GDM1 (cell line): ENCODE measurements around the gene RGS6.
A peak's percentile ranks its signal among the peaks of the same experiment; 100 is the strongest.

Experiments
- DNase-seq: peaks from one replicate; lab custom pipeline; 2025; lab: John Stamatoyannopoulos, UW

RGS6 gene

DNA sequence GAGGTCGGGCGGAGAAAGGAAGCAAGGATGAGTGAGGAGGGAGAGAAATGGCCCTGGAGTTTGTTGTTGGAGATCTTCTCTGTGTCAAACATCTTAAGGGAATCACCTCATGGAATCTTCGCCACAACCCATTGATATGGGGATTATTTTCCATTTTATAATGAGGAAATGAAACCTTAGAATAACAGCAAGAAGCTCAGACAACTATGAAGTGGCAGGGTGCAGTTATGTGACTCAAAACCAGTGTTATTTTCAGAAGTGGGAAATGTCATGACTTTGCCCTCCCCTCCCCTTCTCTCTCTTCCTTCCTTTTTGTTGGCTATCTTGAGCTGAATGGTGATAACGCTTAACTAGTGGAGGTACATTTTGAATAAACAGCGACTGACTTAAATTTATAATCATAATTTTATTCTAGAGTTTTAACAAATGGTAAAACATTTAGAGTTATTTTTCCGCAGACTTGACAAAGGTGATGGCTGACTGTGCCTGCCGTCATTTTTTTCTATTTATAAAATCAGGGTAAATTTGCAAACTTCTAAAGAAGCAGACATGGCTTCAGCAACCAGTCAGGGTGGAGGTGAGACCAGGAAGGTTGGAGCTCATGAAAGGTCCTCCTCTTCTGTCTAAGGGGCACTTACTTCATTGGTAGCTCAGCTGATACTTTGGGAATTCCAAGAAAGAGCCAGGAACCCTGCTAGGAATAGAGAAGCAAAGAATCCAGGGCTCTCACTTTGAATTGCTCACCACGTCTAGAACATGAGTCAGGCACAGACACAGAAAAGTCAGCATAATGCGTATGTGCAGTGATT, 232.4 kb downstream of the RGS6 start:
- peak; percentile 37 for DNase-seq

DNA sequence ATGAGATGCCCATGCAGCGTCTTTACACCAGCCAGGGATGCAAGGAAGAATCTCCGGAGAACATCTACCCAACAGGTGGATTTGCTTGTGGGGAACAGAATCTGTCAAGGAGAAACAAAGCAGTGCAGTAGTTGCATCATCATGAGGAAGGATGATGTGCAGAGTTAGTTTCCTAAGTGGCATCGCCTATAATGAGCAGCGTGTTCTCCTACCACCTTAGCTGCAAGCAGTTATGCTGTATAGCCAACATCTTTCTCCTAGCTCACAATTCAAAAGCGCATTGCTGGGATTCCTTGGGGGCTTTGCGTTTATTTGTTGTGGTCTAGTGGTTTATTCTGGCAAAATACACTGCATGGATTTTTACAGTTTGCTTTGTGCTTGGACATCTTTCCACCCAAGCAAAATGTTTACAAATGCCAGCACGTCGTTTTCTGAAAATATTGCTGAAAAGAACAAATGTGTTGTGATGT, 233.0 kb downstream of the RGS6 start:
- no peak for DNase-seq

- no peak for DNase-seq
Observed at GRCh38 chr14:72169521-72169920, 237.3 kb downstream of the RGS6 start.

DNA sequence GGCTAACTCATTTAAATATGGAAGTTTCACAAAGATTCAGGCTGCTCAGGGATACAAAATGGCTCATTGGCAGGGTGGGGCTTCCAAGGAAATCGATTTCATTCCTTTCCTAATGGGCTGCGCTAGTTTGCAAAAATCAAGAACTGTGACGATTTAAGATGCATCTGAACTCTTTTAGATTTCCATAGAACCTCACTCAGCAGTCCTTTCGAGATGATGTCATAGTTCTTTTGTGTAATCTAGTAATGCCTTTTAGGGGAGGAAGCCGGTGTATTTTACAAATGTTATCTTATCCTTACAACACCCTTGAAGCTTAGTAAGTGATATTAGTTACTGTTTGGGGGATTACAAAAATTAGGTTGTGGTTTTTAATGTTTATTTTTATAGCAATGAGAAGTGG, 239.8 kb downstream of the RGS6 start:
- DNase-seq = no peak

- no peak for DNase-seq
Observed at GRCh38 chr14:72172597-72172996, 240.4 kb downstream of the RGS6 start.

GRCh38 chr14:72173038-72173720, 240.9 kb downstream of the RGS6 start:
- no peak for DNase-seq

GRCh38 chr14:72177251-72177650, 245.0 kb downstream of the RGS6 start:
- DNase-seq = no peak

DNA sequence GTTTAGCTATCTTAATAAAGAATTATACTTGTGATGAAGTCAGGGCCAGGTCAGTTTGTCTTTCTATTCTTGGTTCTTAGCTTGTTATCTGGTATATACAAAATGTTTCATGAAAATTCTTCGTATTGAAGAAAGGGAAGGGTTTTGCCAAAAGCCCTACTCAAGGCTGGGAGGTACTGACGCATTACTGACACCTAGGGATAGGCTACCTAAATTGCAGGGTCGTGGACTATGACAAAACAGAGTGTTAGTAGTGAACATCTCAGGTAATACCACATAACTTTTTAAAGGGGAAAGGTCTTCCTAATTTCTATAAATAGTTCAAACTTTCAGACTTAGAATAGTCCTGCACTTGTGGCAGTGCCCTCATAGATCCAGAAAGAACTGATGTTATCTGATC, 246.3 kb downstream of the RGS6 start:
- no peak for DNase-seq

DNA sequence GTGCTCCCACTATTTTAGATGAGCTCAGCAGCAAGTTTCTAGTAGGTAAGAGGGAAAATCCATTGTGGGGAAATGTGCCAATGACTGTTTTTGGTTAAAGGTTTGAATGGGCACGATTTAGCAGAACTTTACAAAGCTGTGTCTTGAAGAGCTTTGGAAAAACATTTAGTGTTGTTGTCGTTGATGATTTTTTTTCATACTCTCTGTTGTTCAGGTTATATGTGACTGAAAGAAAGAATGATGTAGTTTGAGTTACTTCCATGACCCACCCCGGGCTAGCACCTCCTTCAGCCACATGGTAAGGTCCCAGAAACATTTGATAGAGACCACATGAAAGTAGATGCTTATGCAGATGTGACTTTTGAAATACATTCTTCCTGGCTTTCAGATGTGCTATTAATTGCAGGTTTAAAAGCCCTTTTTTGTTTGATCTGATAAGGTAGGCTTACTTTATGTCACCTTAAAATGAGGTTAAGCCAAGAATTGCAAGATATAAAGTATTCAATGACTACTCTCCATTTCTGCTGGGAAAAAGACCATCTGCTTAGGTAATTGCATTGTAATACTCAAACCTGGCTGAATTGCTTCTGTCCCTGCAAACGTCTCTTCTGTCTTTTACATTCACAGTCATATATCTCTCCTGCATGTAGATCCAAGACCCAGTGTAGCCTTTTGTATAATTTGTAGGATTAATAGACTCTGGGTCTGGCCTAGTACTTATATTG, 250.6 kb downstream of the RGS6 start:
- DNase-seq = no peak

DNA sequence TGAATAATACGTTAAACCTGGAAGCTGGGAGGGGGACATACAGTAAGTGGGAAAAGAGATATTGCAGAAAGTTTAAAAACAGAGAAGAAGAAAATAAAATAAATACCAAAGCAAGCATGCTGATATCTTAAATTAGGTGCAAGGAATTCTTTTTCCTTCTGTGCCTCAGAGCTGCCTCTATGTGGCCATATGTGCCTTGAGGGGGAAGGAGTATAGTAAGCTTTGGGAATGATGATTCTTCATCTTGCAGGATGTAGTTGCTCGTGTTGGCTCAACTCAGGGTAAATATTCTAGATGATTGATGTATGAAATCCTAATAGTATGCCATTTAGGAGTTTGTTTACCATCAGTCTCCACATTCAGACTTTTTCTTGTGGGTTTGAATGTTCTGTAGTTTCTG, 251.4 kb downstream of the RGS6 start:
- no peak for DNase-seq

GRCh38 chr14:72186523-72186922, 254.3 kb downstream of the RGS6 start:
- no peak for DNase-seq

- DNase-seq = no peak
Observed at GRCh38 chr14:72196237-72197015, 264.2 kb downstream of the RGS6 start.

DNA sequence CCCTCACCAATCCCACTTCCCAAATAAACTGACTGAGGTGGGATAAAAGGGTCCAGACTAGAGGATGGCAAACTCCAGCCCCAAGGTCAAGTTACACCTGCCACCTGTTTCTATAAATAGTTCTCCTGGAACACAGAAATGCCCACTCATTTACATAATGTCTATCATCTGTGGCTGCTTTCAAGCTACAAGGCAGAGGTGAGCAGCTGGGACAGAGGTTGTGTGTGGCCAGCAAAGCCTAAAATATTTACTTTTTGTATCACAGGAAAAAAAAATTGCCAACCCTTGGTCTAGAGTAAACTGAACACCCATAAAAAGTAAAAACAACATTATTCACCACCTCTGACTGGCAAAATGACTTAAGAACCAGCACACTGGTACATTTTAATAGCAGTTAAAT, 269.4 kb downstream of the RGS6 start:
- no peak for DNase-seq

DNA sequence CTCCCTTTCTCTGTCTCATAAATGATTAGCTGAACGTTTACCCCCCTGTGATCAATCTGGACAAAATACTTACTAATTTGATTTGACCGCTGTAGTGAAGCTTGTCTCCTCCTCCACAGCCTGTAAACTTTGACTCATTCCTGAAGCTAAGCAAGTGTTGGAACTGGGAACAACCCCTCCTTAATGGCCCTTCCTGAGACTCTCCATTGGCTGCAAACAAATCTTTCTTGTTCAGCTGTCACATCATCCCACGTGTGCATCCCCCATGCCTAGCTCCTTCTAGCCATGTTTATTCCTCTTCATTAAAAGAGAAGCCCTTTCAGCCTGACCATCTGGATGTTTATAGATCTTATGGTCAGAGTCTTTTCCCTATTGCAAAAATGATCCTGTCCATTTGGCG, 281.2 kb downstream of the RGS6 start:
- no peak for DNase-seq

GRCh38 chr14:72215080-72215479, 282.9 kb downstream of the RGS6 start:
- no peak for DNase-seq

DNA sequence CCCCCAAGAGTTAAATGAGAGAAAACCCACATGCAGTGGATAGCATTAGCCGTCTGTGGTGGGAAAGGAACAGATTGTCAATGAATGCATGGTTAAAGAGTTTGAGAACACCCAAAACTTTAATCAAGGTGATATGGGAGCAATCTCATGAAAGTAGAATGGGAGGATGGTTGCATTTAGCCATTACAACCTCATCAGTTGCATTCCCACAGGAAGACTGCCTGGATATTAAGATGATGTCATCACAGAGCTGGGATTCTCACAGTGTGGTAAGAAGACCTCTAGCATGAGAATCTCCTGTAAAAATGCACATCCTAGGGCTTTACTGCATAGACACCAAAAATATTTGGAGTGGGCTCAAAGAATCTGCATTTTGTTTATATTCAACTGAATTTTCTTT, 284.9 kb downstream of the RGS6 start:
- no peak for DNase-seq

DNA sequence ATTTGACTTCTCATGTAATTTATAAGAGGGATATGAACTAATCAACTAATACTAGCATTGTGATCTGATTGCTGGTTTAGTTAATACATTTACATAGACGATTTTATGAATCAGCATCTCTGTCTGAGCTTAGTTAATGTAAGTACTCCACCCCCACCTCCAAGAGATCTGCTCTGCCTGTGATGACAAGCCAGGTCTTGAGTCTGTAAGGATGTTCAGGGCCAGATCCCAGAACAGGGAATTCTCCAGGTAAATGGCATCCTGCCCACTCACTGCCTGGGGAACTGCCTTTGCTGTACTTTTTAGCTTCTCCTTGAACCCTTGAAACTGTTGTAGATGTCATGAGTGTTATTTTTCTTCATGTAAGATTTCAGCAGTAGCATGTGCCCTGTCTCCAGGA, 289.8 kb downstream of the RGS6 start:
- no peak for DNase-seq

DNA sequence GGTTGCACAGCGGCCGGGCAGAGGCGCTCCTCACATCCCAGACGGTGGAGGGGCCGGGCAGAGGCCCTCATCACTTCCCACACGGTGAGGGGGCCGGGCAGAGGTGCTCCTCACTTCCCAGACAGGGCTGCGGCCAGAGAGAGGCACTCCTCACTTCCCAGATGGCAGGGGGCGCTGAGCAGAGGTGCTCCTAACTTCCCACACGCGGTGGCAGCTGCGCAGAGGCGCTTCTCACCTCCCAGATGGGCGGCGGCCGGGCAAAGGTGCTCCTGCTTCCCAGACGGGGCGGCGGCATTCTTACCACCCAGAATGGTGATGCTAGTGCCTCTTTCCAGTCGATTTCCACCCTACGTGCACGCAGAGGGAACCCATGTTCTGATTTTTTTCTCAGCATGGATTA, 304.4 kb downstream of the RGS6 start:
- no peak for DNase-seq

GRCh38 chr14:72237722-72238666, 305.8 kb downstream of the RGS6 start:
- DNase-seq = no peak

DNA sequence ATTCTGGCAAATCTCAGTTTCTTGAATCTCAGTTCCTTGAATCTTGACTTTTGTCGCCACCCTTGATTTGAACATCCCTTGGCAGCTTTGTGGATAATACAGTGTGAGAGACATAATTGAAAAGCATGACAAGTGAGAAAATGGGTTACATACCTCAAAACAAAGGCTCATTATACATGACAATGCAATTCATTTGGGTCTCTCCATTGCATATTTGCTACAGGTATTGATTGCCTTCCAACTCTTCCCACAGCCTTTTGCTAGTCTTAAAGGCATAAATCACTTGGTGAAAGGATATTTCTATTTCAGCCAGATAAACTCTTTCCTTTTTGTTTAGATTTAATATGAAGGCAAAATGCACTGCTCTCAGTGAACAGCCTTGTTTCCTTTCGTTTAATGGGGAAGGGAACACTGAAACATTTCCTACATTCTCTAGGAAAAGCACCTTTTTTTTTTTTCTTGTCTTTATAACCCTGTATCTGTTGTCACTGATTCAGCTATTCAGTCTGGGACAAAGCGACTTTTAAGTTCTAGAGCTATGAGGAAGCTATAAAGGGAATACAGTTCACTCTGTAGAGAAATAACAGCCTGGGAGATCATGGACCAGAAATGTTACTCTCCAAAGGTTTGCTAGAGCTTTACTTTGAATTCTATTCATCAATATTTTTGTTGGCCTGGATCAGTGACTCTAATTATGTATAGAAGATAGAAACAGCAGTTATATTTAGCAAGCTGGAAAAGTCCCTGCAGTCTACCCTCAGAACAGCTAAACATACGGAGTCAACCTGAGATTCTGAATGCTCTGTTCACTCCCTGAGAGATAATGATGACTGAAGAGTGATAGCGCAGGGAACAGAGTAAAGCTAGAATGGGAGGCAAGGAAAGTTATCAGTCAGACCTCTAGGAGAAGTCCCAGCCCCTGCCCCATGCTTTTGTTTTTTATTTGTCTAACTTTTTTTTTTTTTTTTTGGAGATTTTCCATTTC, 311.4 kb downstream of the RGS6 start:
- no peak for DNase-seq
